Thymus (tissue), 11 donors: ENCODE data around the gene GPC6. TPM values are rescaled to one million over a fixed set of nuclear protein-coding genes. Genes with fewer than 3 reads are reported as not detected.

ENCODE experiments used
- DNase-seq, 9 donors: peaks; one replicate each; pipeline ENCODE4 v3.0.0-alpha.2; 2013; ENCODE audit warnings: low spot score in 9 of 9, low read depth in 6 of 9, missing footprints in 1 of 9
- H3K27ac ChIP-seq, 2 donors: one replicate each; pipeline ENCODE4 v1.5.1; 2013; ENCODE audit warnings: control low read depth in 1 of 2, low read depth in 1 of 2, low read length in 1 of 2, mild to moderate bottlenecking in 1 of 2, moderate library complexity in 1 of 2
- H3K27me3 ChIP-seq, 2 donors: one replicate each; pipeline ENCODE4 v1.5.1; 2013; ENCODE audit warnings: low read length in 1 of 2; ENCODE audit not compliant: control insufficient read depth in 2 of 2, insufficient read depth in 1 of 2
- H3K36me3 ChIP-seq, 2 donors: one replicate each; pipeline ENCODE4 v1.5.1; 2013; ENCODE audit warnings: low read length in 1 of 2, mild to moderate bottlenecking in 1 of 2, moderate library complexity in 1 of 2; ENCODE audit not compliant: control insufficient read depth in 2 of 2, insufficient read depth in 2 of 2
- H3K4me1 ChIP-seq, 2 donors: one replicate each; pipeline ENCODE4 v1.5.1; 2013; ENCODE audit warnings: low read length in 2 of 2; ENCODE audit not compliant: control insufficient read depth in 2 of 2, insufficient read depth in 2 of 2
- H3K4me3 ChIP-seq, 2 donors: one replicate each; pipeline ENCODE4 v1.5.1; 2013; ENCODE audit warnings: low read length in 2 of 2, control low read depth in 1 of 2, mild to moderate bottlenecking in 1 of 2
- H3K9me3 ChIP-seq, 2 donors: one replicate each; pipeline ENCODE4 v1.5.1; 2013; ENCODE audit warnings: low read length in 1 of 2, mild to moderate bottlenecking in 1 of 2; ENCODE audit not compliant: control insufficient read depth in 2 of 2, insufficient read depth in 1 of 2
- WGBS: extraction: QIAGEN DNeasy Blood & Tissue Kit; methylation state at CpG from one replicate; pipeline ENCODE4 v1.1.7; 2013; 5-methylcytosine and 5-hydroxymethylcytosine counted together
- polyA plus RNA-seq: library from polyadenylated mRNA; stranded (reverse); fragments of 200-250 nt; gene quantifications from one replicate; pipeline ENCODE4 v1.2.3, GENCODE V29; 2013
- total RNA-seq: library from RNA; stranded (reverse); fragments of 120-200 nt; gene quantifications from one replicate; pipeline ENCODE4 v1.2.4, GENCODE V29; 2013
- donor health status: healthy.

Gene GPC6
- total and polyA plus RNA-seq, 2 donors: 1.1 to 6.9 TPM

DNA sequence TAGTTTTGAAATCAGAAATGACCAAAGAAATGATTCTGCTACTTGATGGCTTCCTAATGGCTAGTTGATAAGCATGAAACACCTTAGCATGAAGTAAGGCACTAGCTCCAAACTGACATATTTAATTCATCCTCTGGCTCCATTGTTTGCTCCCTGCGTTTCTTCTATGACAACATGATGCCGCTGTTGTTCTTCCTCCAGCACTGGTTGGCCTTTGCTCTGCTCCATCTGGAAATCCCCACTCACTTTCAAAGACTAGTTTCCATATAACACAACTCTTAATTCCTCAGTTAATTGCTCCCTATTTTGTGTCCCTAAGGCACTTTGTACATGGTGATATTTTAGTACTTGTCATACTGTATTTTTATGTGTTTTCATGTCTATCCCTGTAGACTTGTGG is 151.6 kb downstream of the GPC6 start:
- 94% methylated on average over 2 of the region's 2 CpGs for WGBS
- H3K27me3 ChIP-seq: no peaks in the 10 kb centered on the region
- H3K4me1 ChIP-seq: no peaks in the 10 kb centered on the region
- H3K4me3 ChIP-seq: no peak overlapping the region
- DNase-seq: no peak
- H3K36me3 ChIP-seq: no peaks in the 10 kb centered on the region
- H3K27ac ChIP-seq: no peak overlapping the region
- no peaks in the 10 kb centered on the region for H3K9me3 ChIP-seq

- WGBS: 70% methylated on average over 5 of the region's 5 CpGs
- no peaks in the 10 kb centered on the region for H3K27me3 ChIP-seq
- no peak overlapping the region for H3K27ac ChIP-seq
- no peak overlapping the region for H3K4me3 ChIP-seq
- H3K4me1 ChIP-seq: no peaks in the 10 kb centered on the region
- no peaks in the 10 kb centered on the region for H3K9me3 ChIP-seq
- no peak for DNase-seq
- no peaks in the 10 kb centered on the region for H3K36me3 ChIP-seq
These were observed 159.5 kb downstream of the GPC6 start for GRCh38 chr13:93386116-93386515.

DNA sequence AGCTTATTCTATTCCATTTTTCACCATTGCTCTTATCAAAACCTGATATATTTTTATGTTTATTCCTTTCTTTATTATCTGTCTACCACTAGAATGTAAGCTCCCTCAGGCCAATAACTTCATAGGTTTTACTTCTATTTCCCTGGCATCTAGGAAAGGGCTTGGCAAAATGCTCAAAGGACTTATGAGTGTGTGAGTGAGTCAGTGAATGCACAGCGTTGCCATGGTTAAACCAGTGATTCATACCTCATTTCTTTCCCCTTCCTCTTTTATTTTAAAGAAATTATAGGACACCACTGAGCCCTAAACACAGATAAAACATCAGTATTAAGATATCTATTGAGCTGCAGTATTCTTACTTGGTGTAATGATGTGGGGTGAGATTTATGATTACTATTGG is 162.1 kb downstream of the GPC6 start:
- Histone ChIP-seq H3K27ac (no peak overlapping the region), H3K4me1 (no peaks in the 10 kb centered on the region), H3K4me3 (no peak overlapping the region), H3K36me3 (no peaks in the 10 kb centered on the region), H3K27me3 (no peaks in the 10 kb centered on the region), H3K9me3 (no peaks in the 10 kb centered on the region)
- no peak for DNase-seq
- WGBS: 93% methylated on average over 1 of the region's 1 CpG

GRCh38 chr13:93397619-93398018 is 171.0 kb downstream of the GPC6 start:
- no peak for DNase-seq
- H3K9me3 ChIP-seq: no peaks in the 10 kb centered on the region
- no peak overlapping the region for H3K27ac ChIP-seq
- H3K4me3 ChIP-seq: no peak overlapping the region
- H3K36me3 ChIP-seq: no peaks in the 10 kb centered on the region
- no peaks in the 10 kb centered on the region for H3K27me3 ChIP-seq
- H3K4me1 ChIP-seq: no peaks in the 10 kb centered on the region

- 91% methylated on average over 4 of the region's 4 CpGs for WGBS
- DNase-seq: no peak
These were observed 171.8 kb downstream of the GPC6 start for GRCh38 chr13:93398167-93399035.

GRCh38 chr13:93399212-93399611 is 172.6 kb downstream of the GPC6 start:
- Histone ChIP-seq H3K27me3 (no peaks in the 10 kb centered on the region), H3K9me3 (no peaks in the 10 kb centered on the region), H3K36me3 (no peaks in the 10 kb centered on the region), H3K4me3 (no peak overlapping the region), H3K27ac (no peak overlapping the region), H3K4me1 (no peaks in the 10 kb centered on the region)
- WGBS: 92% methylated on average over 4 of the region's 4 CpGs
- no peak for DNase-seq

More at GRCh38 chr13:93398167-93399035, 171.8 kb downstream of the GPC6 start:
- Histone ChIP-seq H3K27ac (no peak overlapping the region), H3K4me1 (no peaks in the 10 kb centered on the region), H3K4me3 (no peak overlapping the region), H3K27me3 (no peaks in the 10 kb centered on the region), H3K36me3 (no peaks in the 10 kb centered on the region), H3K9me3 (no peaks in the 10 kb centered on the region)

- Histone ChIP-seq H3K4me1 (no peaks in the 10 kb centered on the region), H3K9me3 (no peaks in the 10 kb centered on the region), H3K36me3 (no peaks in the 10 kb centered on the region), H3K27me3 (no peaks in the 10 kb centered on the region), H3K27ac (no peak overlapping the region), H3K4me3 (no peak overlapping the region)
- no peak for DNase-seq
- 87% methylated on average over 2 of the region's 2 CpGs for WGBS
These were observed 179.5 kb downstream of the GPC6 start for GRCh38 chr13:93406136-93406535.

DNA sequence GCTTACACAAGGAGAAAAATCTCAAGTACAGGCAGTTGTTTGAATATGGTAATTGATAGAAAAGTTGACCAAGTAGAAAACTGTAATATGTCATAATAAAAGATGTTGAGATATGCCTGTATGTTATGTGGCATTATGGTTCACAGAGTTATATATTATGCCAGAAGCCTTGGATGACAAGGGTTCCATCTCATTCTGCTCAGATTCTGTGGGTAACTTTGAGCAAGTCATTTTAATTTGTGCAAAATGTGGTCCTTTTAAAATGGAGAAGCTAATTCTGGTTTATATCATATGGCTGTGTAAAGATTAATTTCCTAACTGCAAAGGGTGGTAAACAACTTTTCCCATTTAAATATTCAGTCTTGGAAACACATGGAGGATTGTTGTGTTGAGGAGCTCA is 180.9 kb downstream of the GPC6 start:
- no peaks in the 10 kb centered on the region for H3K36me3 ChIP-seq
- no peaks in the 10 kb centered on the region for H3K9me3 ChIP-seq
- H3K4me3 ChIP-seq: no peak overlapping the region
- no peaks in the 10 kb centered on the region for H3K4me1 ChIP-seq
- no peak for DNase-seq
- H3K27me3 ChIP-seq: no peaks in the 10 kb centered on the region
- H3K27ac ChIP-seq: no peak overlapping the region

- no peak overlapping the region for H3K27ac ChIP-seq
- no peaks in the 10 kb centered on the region for H3K4me1 ChIP-seq
- no peak for DNase-seq
- H3K4me3 ChIP-seq: no peak overlapping the region
- no peaks in the 10 kb centered on the region for H3K36me3 ChIP-seq
- H3K9me3 ChIP-seq: no peaks in the 10 kb centered on the region
- no peaks in the 10 kb centered on the region for H3K27me3 ChIP-seq
- WGBS: 97% methylated on average over 3 of the region's 3 CpGs
These were observed 182.4 kb downstream of the GPC6 start for GRCh38 chr13:93409001-93409400.
